ENCODE data around the gene STXBP1. TPM values are rescaled to one million over a fixed set of nuclear protein-coding genes. Genes with fewer than 3 reads are reported as not detected.

The STXBP1 gene
- polyA plus RNA-seq, 3 donors, result 0.27 to 0.59 TPM; not detected in 1

DNA sequence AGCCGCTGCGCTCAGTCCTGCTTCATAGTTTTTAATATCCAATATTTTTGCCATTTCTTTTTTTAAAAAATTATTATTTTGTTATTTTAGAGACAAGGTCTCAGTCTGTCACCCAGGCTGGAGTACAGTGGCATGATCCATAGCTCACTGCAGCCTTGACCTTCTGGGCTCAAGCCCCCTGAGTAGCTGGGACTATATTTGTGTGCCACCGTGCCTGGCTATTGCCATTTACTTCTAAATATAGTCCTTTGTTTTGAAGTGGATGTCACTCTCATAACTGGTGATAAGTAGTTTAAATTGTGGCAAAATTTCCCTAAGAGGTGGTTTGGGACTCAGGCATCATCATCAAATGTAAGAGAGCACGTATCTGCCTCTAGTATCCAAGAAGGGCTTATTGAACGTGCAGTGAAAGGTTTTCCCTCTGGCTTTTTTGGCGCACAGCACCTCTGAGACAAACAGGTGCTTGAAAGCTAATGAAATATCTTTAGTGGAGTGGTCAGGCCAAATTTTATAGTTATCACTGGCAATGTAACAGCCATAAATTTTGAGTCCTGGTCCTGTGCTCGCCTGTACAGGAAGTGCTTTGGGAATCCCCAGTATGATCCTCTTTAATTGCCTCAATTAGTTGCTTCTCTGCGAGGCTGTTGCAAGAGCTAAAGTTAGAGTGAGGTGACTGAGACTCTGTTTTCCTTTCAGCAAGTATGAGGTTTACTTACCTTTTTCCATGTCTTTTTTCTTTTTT lies 14.8 kb downstream of the STXBP1 start:
- Mint-ChIP-seq H3K4me1 (no peaks in the 10 kb centered on the region), H3K36me3 (no peaks in the 10 kb centered on the region), H3K9me3 (peaks cover 0 to 3% (median 0%) of the 10 kb centered on the region in 7 donors), H3K27me3 (ENCODE audit: low read depth in 3 of 3) (peaks cover 6 to 10% (median 8%) of the 10 kb centered on the region in 3 donors), H3K4me3 (no peak overlapping the region), H3K27ac (no peak overlapping the region)
- no peak overlapping the region for H2AFZ ChIP-seq (ENCODE audit: insufficient read depth, low read depth, low read length, poor library complexity, severe bottlenecking)
- no peaks in the 10 kb centered on the region for H3K9me3 ChIP-seq (replicated peaks in 1 of 2; ENCODE audit: control insufficient read depth in 1 of 2, insufficient read depth in 1 of 2, low read length in 2 of 2)
- H3K4me2 ChIP-seq (replicated peaks; ENCODE audit: extremely low read depth, low read length, poor library complexity, severe bottlenecking), result no peak overlapping the region
- 100% methylated on average over 2 of the region's 8 CpGs for WGBS (ENCODE audit: insufficient coverage)
- H3K79me2 ChIP-seq (ENCODE audit: insufficient read depth, low read length), result no peaks in the 10 kb centered on the region
- H3K4me1 ChIP-seq (ENCODE audit: control insufficient read depth in 1 of 2, insufficient read depth in 2 of 2, low read length in 2 of 2), result no peaks in the 10 kb centered on the region
- no peaks in the 10 kb centered on the region for H3K27me3 ChIP-seq (ENCODE audit: control insufficient read depth in 2 of 2, insufficient read depth in 2 of 2, low read length in 2 of 2)
- no peak overlapping the region for H3K4me3 ChIP-seq (replicated peaks in 1 of 3; ENCODE audit: low read depth in 2 of 3, low read length in 3 of 3)
- DNase-seq, result no peak
- no peak overlapping the region for H3K9ac ChIP-seq (ENCODE audit: insufficient read depth, low read length, poor library complexity, severe bottlenecking)
- intact Hi-C loops (cut with micrococcal nuclease), result no loop called here
- no peak overlapping the region for H3K27ac ChIP-seq (ENCODE audit: low read depth in 1 of 2, low read length in 2 of 2)
- H3K36me3 ChIP-seq (replicated peaks in 1 of 2; ENCODE audit: control insufficient read depth in 1 of 2, insufficient read depth in 2 of 2, low read length in 2 of 2), result no peaks in the 10 kb centered on the region
- H4K20me1 ChIP-seq (ENCODE audit: insufficient read depth, low read length), result no peaks in the 10 kb centered on the region
- TF ChIP-seq, protein P1, sequence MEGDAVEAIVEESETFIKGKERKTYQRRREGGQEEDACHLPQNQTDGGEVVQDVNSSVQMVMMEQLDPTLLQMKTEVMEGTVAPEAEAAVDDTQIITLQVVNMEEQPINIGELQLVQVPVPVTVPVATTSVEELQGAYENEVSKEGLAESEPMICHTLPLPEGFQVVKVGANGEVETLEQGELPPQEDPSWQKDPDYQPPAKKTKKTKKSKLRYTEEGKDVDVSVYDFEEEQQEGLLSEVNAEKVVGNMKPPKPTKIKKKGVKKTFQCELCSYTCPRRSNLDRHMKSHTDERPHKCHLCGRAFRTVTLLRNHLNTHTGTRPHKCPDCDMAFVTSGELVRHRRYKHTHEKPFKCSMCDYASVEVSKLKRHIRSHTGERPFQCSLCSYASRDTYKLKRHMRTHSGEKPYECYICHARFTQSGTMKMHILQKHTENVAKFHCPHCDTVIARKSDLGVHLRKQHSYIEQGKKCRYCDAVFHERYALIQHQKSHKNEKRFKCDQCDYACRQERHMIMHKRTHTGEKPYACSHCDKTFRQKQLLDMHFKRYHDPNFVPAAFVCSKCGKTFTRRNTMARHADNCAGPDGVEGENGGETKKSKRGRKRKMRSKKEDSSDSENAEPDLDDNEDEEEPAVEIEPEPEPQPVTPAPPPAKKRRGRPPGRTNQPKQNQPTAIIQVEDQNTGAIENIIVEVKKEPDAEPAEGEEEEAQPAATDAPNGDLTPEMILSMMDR (IDR thresholded peaks at IDR 0.05), result no peak

DNA sequence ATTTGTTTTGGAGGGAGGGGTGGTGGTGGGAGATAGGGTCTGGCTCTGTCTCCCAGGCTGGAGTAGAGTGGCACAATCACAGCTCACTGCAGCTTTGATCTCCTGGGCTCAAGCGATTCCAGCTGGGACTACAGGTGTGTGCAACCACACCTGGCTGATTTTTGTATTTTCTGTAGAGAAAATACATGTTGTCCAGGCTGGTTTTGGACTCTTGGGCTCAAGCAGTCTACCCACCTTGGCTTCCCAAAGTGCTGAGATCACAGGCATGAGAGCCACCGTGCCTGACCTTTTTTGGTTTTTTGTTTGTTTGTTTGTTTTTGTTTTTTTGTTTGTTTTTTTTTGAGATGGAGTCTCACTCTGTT lies 15.4 kb downstream of the STXBP1 start:
- Histone ChIP-seq H3K9me3 (replicated peaks in 1 of 2; ENCODE audit: control insufficient read depth in 1 of 2, insufficient read depth in 1 of 2, low read length in 2 of 2) (no peaks in the 10 kb centered on the region), H3K4me2 (replicated peaks; ENCODE audit: extremely low read depth, low read length, poor library complexity, severe bottlenecking) (no peak overlapping the region), H3K27ac (ENCODE audit: low read depth in 1 of 2, low read length in 2 of 2) (no peak overlapping the region), H3K4me1 (ENCODE audit: control insufficient read depth in 1 of 2, insufficient read depth in 2 of 2, low read length in 2 of 2) (no peaks in the 10 kb centered on the region), H2AFZ (ENCODE audit: insufficient read depth, low read depth, low read length, poor library complexity, severe bottlenecking) (no peak overlapping the region), H3K79me2 (ENCODE audit: insufficient read depth, low read length) (no peaks in the 10 kb centered on the region), H3K4me3 (replicated peaks in 1 of 3; ENCODE audit: low read depth in 2 of 3, low read length in 3 of 3) (no peak overlapping the region), H4K20me1 (ENCODE audit: insufficient read depth, low read length) (no peaks in the 10 kb centered on the region), H3K27me3 (ENCODE audit: control insufficient read depth in 2 of 2, insufficient read depth in 2 of 2, low read length in 2 of 2) (no peaks in the 10 kb centered on the region), H3K9ac (ENCODE audit: insufficient read depth, low read length, poor library complexity, severe bottlenecking) (no peak overlapping the region), H3K36me3 (replicated peaks in 1 of 2; ENCODE audit: control insufficient read depth in 1 of 2, insufficient read depth in 2 of 2, low read length in 2 of 2) (no peaks in the 10 kb centered on the region)
- H3K27me3 Mint-ChIP-seq (ENCODE audit: low read depth in 3 of 3), result peaks cover 6 to 10% (median 7%) of the 10 kb centered on the region in 3 donors
- peaks cover 0 to 3% (median 0%) of the 10 kb centered on the region in 7 donors for H3K9me3 Mint-ChIP-seq
- TF ChIP-seq, protein P1 (IDR thresholded peaks at IDR 0.05), result no peak
- H3K27ac Mint-ChIP-seq, result no peak overlapping the region
- intact Hi-C loops (cut with micrococcal nuclease), result no loop called here
- no peak overlapping the region for H3K4me3 Mint-ChIP-seq
- DNase-seq, result no peak
- H3K36me3 Mint-ChIP-seq, result no peaks in the 10 kb centered on the region
- WGBS (ENCODE audit: insufficient coverage), result no CpG with 5 or more reads among the region's 2 CpGs
- H3K4me1 Mint-ChIP-seq, result no peaks in the 10 kb centered on the region
